ENCODE results near the gene RANBP3.

The RANBP3 gene

GRCh38 chr19:5914358-5914774 lies 63.6 kb downstream of the RANBP3 start:
- Histone ChIP-seq H3K9ac (ENCODE audit: low read depth, low read length) (no peak overlapping the region), H3K4me3 (ENCODE audit: low read depth, low read length) (no peak overlapping the region), H3K4me1 (ENCODE audit: control insufficient read depth, insufficient read depth, low read length) (no peaks in the 10 kb centered on the region), H3K27me3 (ENCODE audit: control insufficient read depth, insufficient read depth, low read length) (no peaks in the 10 kb centered on the region), H3K9me3 (ENCODE audit: control insufficient read depth, insufficient read depth, low read length) (no peaks in the 10 kb centered on the region), H3K36me3 (ENCODE audit: control insufficient read depth, insufficient read depth, low read length) (peaks cover 40% of the 10 kb centered on the region)

- H3K4me3 ChIP-seq (ENCODE audit: low read depth, low read length): no peak within 1 kb of the TSS
- no peaks in the 10 kb centered on the region for H3K4me1 ChIP-seq (ENCODE audit: control insufficient read depth, insufficient read depth, low read length)
- H3K36me3 ChIP-seq (ENCODE audit: control insufficient read depth, insufficient read depth, low read length): peaks cover 35% of the 10 kb centered on the region
- no peaks in the 10 kb centered on the region for H3K9me3 ChIP-seq (ENCODE audit: control insufficient read depth, insufficient read depth, low read length)
- H3K9ac ChIP-seq (ENCODE audit: low read depth, low read length): no peak within 1 kb of the TSS
- H3K27me3 ChIP-seq (ENCODE audit: control insufficient read depth, insufficient read depth, low read length): no peaks in the 10 kb centered on the region
Measured at GRCh38 chr19:5913739-5914357, 64.1 kb downstream of the RANBP3 start, which contains the start of gene CAPS. Gene CAPS (plus strand): TSS chr19:5914254. CDS start chr19:5914407, 153 bp downstream.

DNA sequence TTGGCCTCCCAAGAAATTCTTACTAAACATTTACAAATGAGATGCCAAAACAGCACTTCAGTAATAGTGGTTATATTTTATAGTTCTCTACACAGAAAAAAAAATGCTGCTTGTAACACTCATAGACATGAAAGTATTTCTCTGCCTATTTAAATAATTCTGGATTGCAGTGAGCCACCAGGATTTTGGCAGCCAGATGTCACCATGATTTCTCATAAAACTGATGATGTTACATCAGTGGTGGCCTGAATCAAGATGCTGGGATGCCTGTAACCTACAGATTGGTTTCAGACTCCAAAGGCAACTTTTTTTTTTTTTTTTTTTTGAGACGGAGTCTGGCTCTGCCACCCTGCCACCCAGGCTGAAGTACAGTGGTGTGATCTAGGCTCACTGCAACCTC lies 66.6 kb downstream of the RANBP3 start:
- no peak overlapping the region for H3K9ac ChIP-seq (ENCODE audit: low read depth, low read length)
- H3K4me3 ChIP-seq (ENCODE audit: low read depth, low read length): no peak overlapping the region
- no peaks in the 10 kb centered on the region for H3K9me3 ChIP-seq (ENCODE audit: control insufficient read depth, insufficient read depth, low read length)
- H3K36me3 ChIP-seq (ENCODE audit: control insufficient read depth, insufficient read depth, low read length): peaks cover 12% of the 10 kb centered on the region
- no peaks in the 10 kb centered on the region for H3K4me1 ChIP-seq (ENCODE audit: control insufficient read depth, insufficient read depth, low read length)
- H3K27me3 ChIP-seq (ENCODE audit: control insufficient read depth, insufficient read depth, low read length): no peaks in the 10 kb centered on the region

- H3K4me1 ChIP-seq (ENCODE audit: control insufficient read depth, insufficient read depth, low read length): no peaks in the 10 kb centered on the region
- H3K27me3 ChIP-seq (ENCODE audit: control insufficient read depth, insufficient read depth, low read length): no peaks in the 10 kb centered on the region
- no peak overlapping the region for H3K9ac ChIP-seq (ENCODE audit: low read depth, low read length)
- H3K4me3 ChIP-seq (ENCODE audit: low read depth, low read length): no peak overlapping the region
- no peaks in the 10 kb centered on the region for H3K9me3 ChIP-seq (ENCODE audit: control insufficient read depth, insufficient read depth, low read length)
- H3K36me3 ChIP-seq (ENCODE audit: control insufficient read depth, insufficient read depth, low read length): peaks cover 10% of the 10 kb centered on the region
Measured at GRCh38 chr19:5910638-5910907, 67.4 kb downstream of the RANBP3 start.

- Histone ChIP-seq H3K4me3 (ENCODE audit: low read depth, low read length) (no peak overlapping the region), H3K9me3 (ENCODE audit: control insufficient read depth, insufficient read depth, low read length) (no peaks in the 10 kb centered on the region), H3K9ac (ENCODE audit: low read depth, low read length) (no peak overlapping the region), H3K27me3 (ENCODE audit: control insufficient read depth, insufficient read depth, low read length) (no peaks in the 10 kb centered on the region), H3K36me3 (ENCODE audit: control insufficient read depth, insufficient read depth, low read length) (peaks cover 2% of the 10 kb centered on the region), H3K4me1 (ENCODE audit: control insufficient read depth, insufficient read depth, low read length) (no peaks in the 10 kb centered on the region)
Measured at GRCh38 chr19:5908773-5909442, 69.0 kb downstream of the RANBP3 start.

DNA sequence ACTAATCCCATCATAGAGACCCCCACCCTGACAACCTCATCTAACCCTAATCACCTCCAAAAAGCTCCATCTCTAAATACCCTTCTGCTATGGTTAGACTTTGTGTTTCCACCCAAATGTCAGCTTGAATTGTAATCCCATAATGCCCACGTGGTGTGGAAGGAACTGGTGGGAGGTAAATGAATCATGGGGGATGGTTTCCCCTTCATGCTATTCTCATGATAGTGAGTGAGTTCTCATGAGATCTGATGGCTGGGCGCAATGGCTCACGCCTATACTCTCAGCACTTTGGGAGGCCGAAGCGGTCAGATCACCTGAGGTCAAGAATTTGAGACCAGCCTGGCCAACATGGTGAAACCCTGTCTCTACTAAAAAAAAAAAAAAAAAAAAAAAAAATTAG lies 70.7 kb downstream of the RANBP3 start:
- no peaks in the 10 kb centered on the region for H3K9me3 ChIP-seq (ENCODE audit: control insufficient read depth, insufficient read depth, low read length)
- no peaks in the 10 kb centered on the region for H3K36me3 ChIP-seq (ENCODE audit: control insufficient read depth, insufficient read depth, low read length)
- H3K4me3 ChIP-seq (ENCODE audit: low read depth, low read length): no peak overlapping the region
- no peaks in the 10 kb centered on the region for H3K4me1 ChIP-seq (ENCODE audit: control insufficient read depth, insufficient read depth, low read length)
- H3K9ac ChIP-seq (ENCODE audit: low read depth, low read length): no peak overlapping the region
- no peaks in the 10 kb centered on the region for H3K27me3 ChIP-seq (ENCODE audit: control insufficient read depth, insufficient read depth, low read length)

DNA sequence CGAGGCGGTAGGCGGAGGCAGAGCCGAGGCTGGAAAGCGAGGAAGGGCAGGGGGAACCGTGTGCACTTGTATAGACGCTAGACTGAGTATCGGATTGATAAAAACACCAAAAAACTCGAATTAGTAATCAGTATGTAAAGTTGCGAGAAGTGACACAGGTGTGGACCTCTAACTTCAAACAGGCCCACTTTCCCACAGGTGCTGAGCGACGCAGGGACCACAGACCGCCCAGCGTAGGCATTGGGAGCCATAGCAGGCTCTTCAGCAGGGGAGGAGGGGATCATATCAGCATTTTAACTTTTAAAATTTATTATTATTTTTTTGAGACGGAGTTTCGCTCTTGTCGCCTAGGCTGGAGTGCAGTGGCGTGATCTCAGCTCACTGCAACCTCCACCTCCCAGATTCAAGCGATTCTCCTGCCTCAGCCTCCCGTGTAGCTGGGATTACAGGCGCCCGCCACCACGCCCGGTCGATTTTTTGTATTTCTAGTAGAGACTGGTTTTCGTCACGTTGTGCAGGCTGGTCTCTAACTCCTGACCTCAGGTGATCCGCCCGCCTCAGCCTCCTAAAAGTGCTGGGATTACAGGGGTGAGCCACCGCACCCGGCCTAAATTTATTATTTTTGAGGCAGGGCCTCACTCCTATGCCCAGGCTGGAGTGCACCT lies 72.7 kb downstream of the RANBP3 start:
- H3K9ac ChIP-seq (ENCODE audit: low read depth, low read length): no peak overlapping the region
- no peaks in the 10 kb centered on the region for H3K9me3 ChIP-seq (ENCODE audit: control insufficient read depth, insufficient read depth, low read length)
- H3K4me3 ChIP-seq (ENCODE audit: low read depth, low read length): peak overlapping the region; percentile 84
- no peaks in the 10 kb centered on the region for H3K4me1 ChIP-seq (ENCODE audit: control insufficient read depth, insufficient read depth, low read length)
- H3K36me3 ChIP-seq (ENCODE audit: control insufficient read depth, insufficient read depth, low read length): peaks cover 6% of the 10 kb centered on the region
- H3K27me3 ChIP-seq (ENCODE audit: control insufficient read depth, insufficient read depth, low read length): no peaks in the 10 kb centered on the region

GRCh38 chr19:5904352-5905113 lies 73.4 kb downstream of the RANBP3 start, which contains the start of gene VMAC:
Gene VMAC (plus strand): TSS chr19:5904872. CDS start chr19:5904891, 19 bp downstream.
- H3K9ac ChIP-seq (ENCODE audit: low read depth, low read length): peak within 1 kb of the TSS; percentile 81
- no peaks in the 10 kb centered on the region for H3K4me1 ChIP-seq (ENCODE audit: control insufficient read depth, insufficient read depth, low read length)

GRCh38 chr19:5903624-5904351 lies 74.2 kb downstream of the RANBP3 start, which contains the start of gene NDUFA11:
Gene NDUFA11 (minus strand): TSS chr19:5903790. CDS start chr19:5903708, 82 bp downstream.
- H3K9ac ChIP-seq (ENCODE audit: low read depth, low read length): peak within 1 kb of the TSS; percentile 99
- H3K4me1 ChIP-seq (ENCODE audit: control insufficient read depth, insufficient read depth, low read length): no peaks in the 10 kb centered on the region
- no peaks in the 10 kb centered on the region for H3K9me3 ChIP-seq (ENCODE audit: control insufficient read depth, insufficient read depth, low read length)
- peaks cover 7% of the 10 kb centered on the region for H3K36me3 ChIP-seq (ENCODE audit: control insufficient read depth, insufficient read depth, low read length)
- H3K4me3 ChIP-seq (ENCODE audit: low read depth, low read length): peak within 1 kb of the TSS; percentile 98
- no peaks in the 10 kb centered on the region for H3K27me3 ChIP-seq (ENCODE audit: control insufficient read depth, insufficient read depth, low read length)

More at GRCh38 chr19:5904352-5905113, 73.4 kb downstream of the RANBP3 start, which contains the start of gene VMAC:
- no peaks in the 10 kb centered on the region for H3K9me3 ChIP-seq (ENCODE audit: control insufficient read depth, insufficient read depth, low read length)
- H3K27me3 ChIP-seq (ENCODE audit: control insufficient read depth, insufficient read depth, low read length): no peaks in the 10 kb centered on the region
- peak within 1 kb of the TSS; percentile 98 for H3K4me3 ChIP-seq (ENCODE audit: low read depth, low read length)
- H3K36me3 ChIP-seq (ENCODE audit: control insufficient read depth, insufficient read depth, low read length): peaks cover 7% of the 10 kb centered on the region

GRCh38 chr19:5903056-5903623 lies 74.8 kb downstream of the RANBP3 start:
- no peaks in the 10 kb centered on the region for H3K27me3 ChIP-seq (ENCODE audit: control insufficient read depth, insufficient read depth, low read length)
- peak overlapping the region; percentile 98 for H3K4me3 ChIP-seq (ENCODE audit: low read depth, low read length)
- H3K4me1 ChIP-seq (ENCODE audit: control insufficient read depth, insufficient read depth, low read length): no peaks in the 10 kb centered on the region
- H3K9ac ChIP-seq (ENCODE audit: low read depth, low read length): peak overlapping the region; percentile 99
- no peaks in the 10 kb centered on the region for H3K9me3 ChIP-seq (ENCODE audit: control insufficient read depth, insufficient read depth, low read length)
- H3K36me3 ChIP-seq (ENCODE audit: control insufficient read depth, insufficient read depth, low read length): peaks cover 7% of the 10 kb centered on the region

GRCh38 chr19:5900976-5901375 lies 77.0 kb downstream of the RANBP3 start:
- no peaks in the 10 kb centered on the region for H3K4me1 ChIP-seq (ENCODE audit: control insufficient read depth, insufficient read depth, low read length)
- peaks cover 17% of the 10 kb centered on the region for H3K36me3 ChIP-seq (ENCODE audit: control insufficient read depth, insufficient read depth, low read length)
- H3K9me3 ChIP-seq (ENCODE audit: control insufficient read depth, insufficient read depth, low read length): no peaks in the 10 kb centered on the region
- H3K9ac ChIP-seq (ENCODE audit: low read depth, low read length): no peak overlapping the region
- no peaks in the 10 kb centered on the region for H3K27me3 ChIP-seq (ENCODE audit: control insufficient read depth, insufficient read depth, low read length)
- H3K4me3 ChIP-seq (ENCODE audit: low read depth, low read length): no peak overlapping the region

Data from iPS-15b (cell line).